HG03520 (cell line): ENCODE data around the gene ZNF181.

ENCODE experiments used
- ATAC-seq: cut with Tn5 transposase; IDR thresholded peaks from one replicate; pipeline ENCODE4 v1.9.1; 2021; ENCODE audit warnings: mild to moderate bottlenecking, moderate library complexity; ENCODE audit not compliant: unreplicated experiment

The ZNF181 gene

GRCh38 chr19:34744896-34745690 is 11.1 kb downstream of the ZNF181 start:
- no peak for ATAC-seq

DNA sequence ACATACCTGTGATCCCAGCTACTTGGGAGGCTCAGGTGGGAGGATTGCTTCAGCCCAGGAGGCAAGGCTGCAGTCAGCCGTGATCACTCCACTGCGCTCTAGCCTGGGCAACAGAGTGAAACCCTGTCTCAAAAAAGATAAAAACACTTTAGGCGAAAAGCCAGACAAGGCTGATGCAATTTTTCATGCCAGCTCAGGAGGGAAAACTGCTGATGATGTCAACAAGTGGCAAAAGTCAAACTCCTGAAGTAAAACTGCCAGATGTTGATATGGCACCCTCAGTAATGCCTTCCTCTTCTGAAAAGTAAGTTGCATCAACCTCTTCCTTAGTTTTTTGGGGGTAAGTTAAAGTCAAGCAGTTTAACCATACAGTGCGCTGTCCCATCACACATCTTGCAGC is 23.4 kb downstream of the ZNF181 start:
- ATAC-seq, result no peak

GRCh38 chr19:34759218-34759917 is 25.3 kb downstream of the ZNF181 start:
- ATAC-seq, result no peak

DNA sequence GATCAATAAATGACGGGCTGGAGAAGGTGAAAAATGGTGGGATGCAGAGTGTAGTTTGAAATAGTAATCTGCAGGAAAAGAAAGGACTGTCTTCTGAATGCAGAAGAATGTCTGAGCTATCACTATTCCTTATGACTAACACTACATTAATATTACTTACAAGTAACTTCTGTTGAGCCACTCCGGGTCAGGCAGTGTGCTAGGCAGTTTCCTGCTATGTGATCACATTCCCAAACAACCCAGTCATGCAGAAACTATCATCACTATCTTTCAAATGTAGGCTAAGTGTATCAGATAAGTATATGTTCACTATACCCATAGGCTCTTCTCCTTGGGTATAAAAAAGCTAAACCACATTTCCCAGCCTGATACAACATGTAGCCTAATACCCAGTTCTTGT is 32.3 kb downstream of the ZNF181 start:
- ATAC-seq, result no peak

DNA sequence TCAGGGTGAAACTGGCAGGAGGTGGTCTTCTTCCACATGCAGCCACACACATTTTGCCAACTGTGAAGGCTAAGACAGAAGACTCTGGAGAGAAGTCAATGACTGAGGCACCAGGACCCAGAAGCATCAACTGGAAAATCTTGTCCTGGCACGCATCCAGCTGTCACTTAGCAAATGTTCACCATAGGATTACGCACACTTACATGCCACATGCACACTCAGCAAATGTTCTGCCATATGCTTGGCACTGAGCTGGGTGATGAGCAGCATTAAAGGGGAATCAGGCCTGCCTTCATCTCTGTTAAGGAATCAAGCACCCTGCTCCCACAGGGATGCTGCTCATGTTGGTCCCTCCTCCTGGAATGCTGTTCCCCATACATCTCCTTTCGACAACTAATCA is 33.9 kb downstream of the ZNF181 start:
- ATAC-seq, result no peak

DNA sequence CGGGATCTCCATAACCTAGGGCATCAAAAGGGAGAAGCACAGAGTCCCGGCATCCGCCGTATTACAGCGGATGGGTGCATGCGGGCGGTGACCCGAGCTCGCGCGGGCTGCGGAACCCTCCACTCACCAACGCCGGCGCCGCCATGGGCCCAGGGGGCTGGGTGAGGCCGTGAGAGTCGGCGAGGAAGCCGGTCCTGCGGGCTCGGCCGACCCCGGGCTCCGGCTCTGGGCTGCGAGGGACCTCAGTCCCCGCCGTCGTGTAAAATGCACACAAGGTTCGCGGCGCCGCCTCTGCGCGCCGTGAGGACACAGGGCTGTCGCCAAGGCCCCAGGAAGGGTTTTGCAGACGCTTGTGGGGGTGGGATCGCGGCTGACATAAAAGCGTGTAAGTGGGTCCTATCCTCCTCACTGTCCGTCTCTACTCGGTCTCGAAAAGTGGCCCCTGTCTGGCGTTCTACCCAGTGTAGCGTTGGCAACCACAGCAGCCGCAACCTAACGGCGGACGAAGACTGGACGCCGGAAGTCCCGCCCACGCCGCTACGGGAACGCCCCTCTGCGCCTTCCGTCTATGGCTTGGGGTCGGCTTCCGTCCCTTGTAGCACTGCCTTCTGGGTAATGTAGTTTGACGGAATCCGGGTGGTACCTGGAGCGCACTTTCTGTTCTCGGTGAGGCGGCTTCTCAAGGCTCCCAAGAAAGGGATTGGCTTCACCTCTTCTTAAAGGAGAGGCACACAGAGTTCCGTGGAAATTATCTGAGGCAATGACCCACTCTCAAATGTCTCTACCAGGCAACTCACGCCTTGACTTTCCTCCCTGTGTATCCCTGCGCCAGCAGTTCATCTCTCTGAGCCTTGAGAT is 38.9 kb downstream of the ZNF181 start, which contains the start of gene ZNF599:
TSS of gene ZNF599 (minus strand) at position 519 of the 858 bp plus-strand sequence. CDS start at position 145, 374 bp downstream.
- ATAC-seq, result peak; percentile 85

GRCh38 chr19:34773555-34773864 is 39.5 kb downstream of the ZNF181 start:
- no peak for ATAC-seq

GRCh38 chr19:34774857-34775256 is 40.8 kb downstream of the ZNF181 start:
- no peak for ATAC-seq

GRCh38 chr19:34778342-34778741 is 44.3 kb downstream of the ZNF181 start:
- no peak for ATAC-seq

DNA sequence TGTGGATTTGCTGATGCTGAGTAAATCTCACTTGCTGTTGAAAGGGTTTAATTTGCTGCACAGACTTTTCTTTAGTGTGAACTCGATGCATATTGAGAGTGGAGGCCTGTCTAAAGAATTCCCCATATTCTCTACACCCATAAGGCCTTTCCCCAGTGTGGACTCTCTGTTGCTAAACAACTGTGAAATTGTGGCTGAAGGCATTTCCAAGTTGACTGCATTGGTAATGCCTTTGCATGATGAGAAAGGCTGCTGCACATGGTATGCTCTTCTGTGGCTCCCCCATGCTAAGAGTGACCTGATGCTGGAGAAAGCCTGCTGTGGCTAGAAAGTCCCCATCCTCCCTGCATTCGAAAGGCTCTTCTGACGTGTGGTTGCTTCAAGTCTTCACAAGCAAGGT is 45.6 kb downstream of the ZNF181 start:
- no peak for ATAC-seq

GRCh38 chr19:34786236-34786635 is 52.2 kb downstream of the ZNF181 start:
- no peak for ATAC-seq

GRCh38 chr19:34787059-34787824 is 53.2 kb downstream of the ZNF181 start:
- ATAC-seq, result no peak

DNA sequence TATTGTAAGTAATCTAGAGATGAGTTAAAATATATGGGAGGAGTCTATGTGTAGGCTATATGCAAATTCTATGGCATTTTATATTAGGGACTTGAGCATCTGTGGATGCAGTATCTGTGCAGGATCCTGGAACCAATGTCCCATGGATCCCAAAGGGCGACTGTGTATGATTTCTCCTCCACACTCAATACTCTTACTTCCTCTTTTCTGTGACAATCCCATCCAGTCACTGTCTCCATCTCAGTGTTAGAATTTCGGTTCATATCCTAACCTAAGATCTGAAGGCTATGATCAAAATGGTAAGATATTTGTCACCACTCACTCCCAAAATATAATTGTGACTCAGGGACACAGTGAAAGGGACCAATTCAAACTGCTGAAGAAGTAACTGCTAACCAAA is 54.0 kb downstream of the ZNF181 start:
- ATAC-seq, result no peak

DNA sequence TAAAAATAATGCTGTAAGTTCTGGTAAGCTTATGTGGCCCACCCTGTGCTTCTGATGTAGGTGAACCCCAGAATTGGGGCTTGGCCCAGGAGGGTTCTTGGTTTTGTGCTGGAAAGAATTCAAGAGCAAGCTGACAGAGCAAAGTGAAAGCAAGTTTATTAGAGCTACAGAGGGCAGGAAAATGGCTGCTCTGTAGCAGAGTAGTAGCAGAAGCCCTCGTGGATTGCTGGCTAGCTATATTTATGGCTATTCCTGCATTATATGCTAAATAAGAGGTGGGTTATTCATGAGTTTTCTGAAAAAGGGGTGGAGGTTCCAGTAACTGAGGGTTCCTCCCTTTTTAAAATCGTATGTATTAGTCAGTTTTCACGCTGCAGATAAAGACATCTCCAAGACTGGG is 59.5 kb downstream of the ZNF181 start:
- no peak for ATAC-seq

- no peak for ATAC-seq
Observed at GRCh38 chr19:34794066-34794960, 60.3 kb downstream of the ZNF181 start.
